GM21515 (cell line): ENCODE results near the gene RTKN.

ENCODE experiments used
- ATAC-seq: cut with Tn5 transposase; IDR thresholded peaks from one replicate; pipeline ENCODE4 v1.9.1; 2021; ENCODE audit not compliant: unreplicated experiment

Gene RTKN

DNA sequence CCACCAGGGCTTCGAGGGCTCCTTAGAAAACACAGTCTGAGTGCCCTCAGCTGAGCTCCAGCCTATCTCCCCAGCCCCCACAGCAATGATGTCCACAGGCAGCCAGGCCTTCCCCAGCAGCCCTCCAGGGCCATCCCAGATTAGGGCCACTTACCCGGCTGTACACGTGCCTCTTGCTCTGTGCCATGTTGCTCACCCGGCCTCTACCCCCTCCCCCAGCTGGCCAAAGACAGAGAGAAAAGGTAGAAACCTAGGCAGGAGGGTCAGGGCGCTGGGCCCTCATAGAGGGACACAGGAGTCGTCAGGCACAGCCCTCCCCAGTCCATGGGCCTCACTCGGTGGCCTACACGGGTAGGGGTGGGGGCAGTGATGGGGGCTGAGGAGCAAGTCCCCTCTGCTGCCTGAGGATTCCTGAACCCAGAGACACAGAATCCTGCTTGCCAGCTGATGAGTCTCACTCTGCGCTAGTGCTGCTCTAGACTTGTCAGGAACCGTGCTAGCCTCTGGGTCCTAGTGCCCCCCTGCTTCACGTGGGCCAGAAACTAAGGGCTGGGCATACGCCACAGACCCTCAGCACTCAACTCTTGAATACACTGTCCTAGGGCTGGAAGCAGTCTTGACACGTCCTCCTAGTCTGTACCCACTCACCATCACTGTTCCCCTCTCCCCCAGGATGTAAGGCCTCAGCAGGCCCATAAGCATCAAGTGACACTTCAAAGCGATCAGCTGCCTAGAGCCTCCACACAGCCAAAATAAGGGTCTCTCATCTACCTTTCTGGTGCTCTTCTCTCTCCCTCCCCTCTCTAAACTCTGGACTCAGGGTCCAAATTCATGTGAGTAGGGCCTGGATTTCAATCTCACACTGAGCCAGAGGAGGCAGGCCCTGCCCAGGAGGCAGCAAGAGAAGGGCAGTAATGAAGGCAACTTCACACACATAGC is 61.6 kb downstream of the RTKN start, which contains the start of gene DCTN1:
Gene DCTN1 (minus strand): TSS at position 461 of the 939 bp plus-strand sequence. CDS start 274 bp downstream, at position 187.
- no peak for ATAC-seq

GRCh38 chr2:74378007-74378406 is 63.7 kb downstream of the RTKN start:
- ATAC-seq: no peak

DNA sequence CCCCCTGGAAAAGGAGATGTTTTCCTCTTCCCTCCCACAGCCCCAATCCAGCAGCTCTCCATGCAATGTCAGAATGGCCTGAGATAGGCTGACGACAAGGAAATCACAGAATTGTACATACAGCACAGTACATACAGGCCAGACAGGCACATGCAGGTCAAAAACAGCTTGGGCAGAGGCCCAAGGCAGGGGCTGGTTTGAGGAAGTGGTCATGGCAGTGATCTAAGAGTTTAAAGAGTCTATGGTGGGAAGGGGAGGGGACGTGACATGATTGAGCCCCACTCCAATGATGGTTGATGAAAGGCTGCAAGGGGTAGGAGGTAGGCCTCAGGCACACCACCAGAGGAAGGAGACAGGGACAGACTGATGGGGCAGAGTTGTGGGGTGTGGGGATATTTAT is 65.9 kb downstream of the RTKN start:
- ATAC-seq: no peak
